ENCODE data around the gene NDUFS6.

NDUFS6 gene

GRCh38 chr5:1801222-1801966 is at the start of gene NDUFS6:
Gene NDUFS6 (plus strand): TSS chr5:1801407. CDS start chr5:1801418, 11 bp downstream.
- peak within 1 kb of the TSS; percentile 81 for H3K27ac ChIP-seq
- TF ChIP-seq CTCF (conservative IDR thresholded peaks at IDR 0.05; ENCODE audit: low read depth) = no peak
- CTCF ChIA-PET = interaction anchor here (0.7 kb wide), 1 partner anchor 9 kb away, joined by 5 read pairs; no protein-coding TSS in a partner anchor
- DNase-seq (ENCODE audit: low spot score) = peak; percentile 63
- POLR2A ChIA-PET (ENCODE audit: low non-redundant PET) = no interaction called here

- ChIA-PET CTCF (interaction anchor here (0.5 kb wide), 1 partner anchor 136 kb away, joined by 3 read pairs; no protein-coding TSS in a partner anchor), POLR2A (ENCODE audit: low non-redundant PET) (no interaction called here)
- no peak for TF ChIP-seq CTCF (conservative IDR thresholded peaks at IDR 0.05; ENCODE audit: low read depth)
- H3K27ac ChIP-seq = no peak overlapping the region
- DNase-seq (ENCODE audit: low spot score) = no peak
Observed at GRCh38 chr5:1751864-1752822, 49.1 kb upstream of the NDUFS6 start.

GRCh38 chr5:1752881-1753280 is 48.3 kb upstream of the NDUFS6 start:
- ChIA-PET POLR2A (ENCODE audit: low non-redundant PET) (no interaction called here), CTCF (interaction anchor here (0.5 kb wide), 1 partner anchor 135 kb away, joined by 3 read pairs; no protein-coding TSS in a partner anchor)
- DNase-seq (ENCODE audit: low spot score) = no peak
- H3K27ac ChIP-seq = no peak overlapping the region
- no peak for TF ChIP-seq CTCF (conservative IDR thresholded peaks at IDR 0.05; ENCODE audit: low read depth)

- DNase-seq (ENCODE audit: low spot score) = no peak
- no peak overlapping the region for H3K27ac ChIP-seq
- no peak for TF ChIP-seq CTCF (conservative IDR thresholded peaks at IDR 0.05; ENCODE audit: low read depth)
- ChIA-PET CTCF (interaction anchor here (0.6 kb wide), 1 partner anchor 17 kb away, joined by 4 read pairs; no protein-coding TSS in a partner anchor), POLR2A (ENCODE audit: low non-redundant PET) (interaction anchor here (0.6 kb wide), 1 partner anchor 45 kb away, joined by 3 read pairs; no protein-coding TSS in a partner anchor)
Observed at GRCh38 chr5:1753490-1753889, 47.7 kb upstream of the NDUFS6 start.

GRCh38 chr5:1754531-1755220 is 46.5 kb upstream of the NDUFS6 start:
- DNase-seq (ENCODE audit: low spot score) = no peak
- ChIA-PET CTCF (no interaction called here), POLR2A (ENCODE audit: low non-redundant PET) (no interaction called here)
- H3K27ac ChIP-seq = no peak overlapping the region
- TF ChIP-seq CTCF (conservative IDR thresholded peaks at IDR 0.05; ENCODE audit: low read depth) = no peak
